CMK (cell line): ENCODE results near the gene MYO10.

ENCODE experiments used
- DNase-seq: peaks from one replicate; pipeline ENCODE4 v3.0.0-alpha.2; 2010; ENCODE audit warnings: low read depth

MYO10 gene

GRCh38 chr5:16617274-16617968 lies 318.7 kb downstream of the MYO10 start:
- DNase-seq = no peak

DNA sequence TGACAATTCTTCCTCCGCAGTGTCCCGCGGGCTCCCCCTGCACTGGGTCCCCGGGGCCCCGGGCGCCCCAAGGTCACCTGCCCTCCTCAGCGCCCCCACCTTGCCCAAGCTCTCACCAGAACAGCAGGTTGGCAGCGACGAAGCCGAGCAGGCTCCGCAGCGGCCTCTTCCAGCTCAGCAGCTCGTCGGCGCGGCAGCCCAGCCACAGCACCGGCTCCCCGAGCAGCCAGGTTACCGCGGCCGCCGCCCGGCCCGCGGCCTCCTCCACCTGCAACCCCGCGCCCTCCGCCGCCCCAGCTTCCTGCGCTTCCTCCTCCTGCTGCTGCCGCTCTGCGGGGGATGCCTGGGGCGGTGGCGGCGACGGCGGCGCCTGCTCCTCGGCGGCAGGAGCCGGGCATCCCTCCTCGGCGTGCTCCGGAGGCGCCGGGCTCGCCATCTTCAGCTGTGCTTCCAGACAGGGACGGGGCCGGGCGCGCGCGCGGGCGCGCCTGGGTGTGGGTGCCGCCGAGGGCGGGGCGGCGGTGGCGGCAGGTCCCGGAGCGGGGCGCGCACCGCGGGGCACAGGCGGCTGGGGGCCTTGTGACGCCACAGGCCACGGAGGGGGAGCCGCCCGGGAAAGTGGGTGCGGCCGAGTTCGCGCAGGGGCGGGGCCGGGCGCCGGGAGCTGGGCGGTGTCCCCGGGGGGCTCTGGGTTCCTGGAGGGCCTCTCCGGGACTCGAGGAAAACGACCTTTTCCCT lies 319.4 kb downstream of the MYO10 start, which contains the start of gene RETREG1:
TSS of gene RETREG1 (minus strand) at position 462 of the 738 bp plus-strand sequence. CDS start at position 436, 26 bp downstream.
- no peak for DNase-seq

DNA sequence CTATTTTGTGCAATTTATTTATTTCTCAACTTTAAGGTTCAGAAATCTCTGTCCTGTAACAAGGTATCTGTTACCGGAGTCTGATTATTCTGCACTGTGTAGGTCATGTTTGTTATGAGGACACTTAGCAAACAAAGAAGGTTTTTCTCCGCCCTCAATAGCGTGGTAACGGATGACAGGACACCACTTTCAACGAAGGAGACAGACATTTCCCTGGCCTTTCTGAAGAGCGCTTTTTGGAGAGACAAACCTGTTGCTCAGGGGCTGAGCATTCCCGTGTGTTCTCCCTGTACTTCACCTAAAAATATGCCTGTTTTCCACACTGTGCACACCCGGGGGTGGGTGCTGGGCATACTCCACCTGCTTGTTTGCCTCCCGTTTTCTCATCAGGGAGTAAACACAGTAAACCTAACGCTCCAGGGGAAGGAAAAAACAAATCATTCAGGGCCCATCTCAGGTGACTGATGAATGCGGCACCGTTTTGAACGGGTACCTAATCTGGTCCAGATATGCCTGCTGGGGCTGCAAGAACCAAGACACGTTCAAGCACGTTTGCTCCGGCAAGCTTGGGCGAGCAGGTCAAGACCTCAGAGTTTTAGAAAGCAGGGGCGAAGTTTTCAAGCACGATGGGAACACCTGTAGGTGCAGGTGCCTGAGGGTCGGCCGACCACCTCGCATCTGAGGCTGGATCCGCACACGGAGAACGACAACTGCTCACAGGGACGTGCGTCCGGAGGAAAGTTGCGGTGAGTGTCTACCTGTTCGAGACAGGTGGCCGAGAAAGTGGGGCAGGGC lies 320.1 kb downstream of the MYO10 start:
- DNase-seq = no peak

- no peak for DNase-seq
Measured at GRCh38 chr5:16612007-16612406, 324.1 kb downstream of the MYO10 start.
